Measurements from ENCODE around the gene ORM1.
"Not testable (repeated sequence)": the region's sequence is repeated elsewhere in the genome, so short reads cannot be mapped to it uniquely, and the experiment has no call there.

ORM1 gene

DNA sequence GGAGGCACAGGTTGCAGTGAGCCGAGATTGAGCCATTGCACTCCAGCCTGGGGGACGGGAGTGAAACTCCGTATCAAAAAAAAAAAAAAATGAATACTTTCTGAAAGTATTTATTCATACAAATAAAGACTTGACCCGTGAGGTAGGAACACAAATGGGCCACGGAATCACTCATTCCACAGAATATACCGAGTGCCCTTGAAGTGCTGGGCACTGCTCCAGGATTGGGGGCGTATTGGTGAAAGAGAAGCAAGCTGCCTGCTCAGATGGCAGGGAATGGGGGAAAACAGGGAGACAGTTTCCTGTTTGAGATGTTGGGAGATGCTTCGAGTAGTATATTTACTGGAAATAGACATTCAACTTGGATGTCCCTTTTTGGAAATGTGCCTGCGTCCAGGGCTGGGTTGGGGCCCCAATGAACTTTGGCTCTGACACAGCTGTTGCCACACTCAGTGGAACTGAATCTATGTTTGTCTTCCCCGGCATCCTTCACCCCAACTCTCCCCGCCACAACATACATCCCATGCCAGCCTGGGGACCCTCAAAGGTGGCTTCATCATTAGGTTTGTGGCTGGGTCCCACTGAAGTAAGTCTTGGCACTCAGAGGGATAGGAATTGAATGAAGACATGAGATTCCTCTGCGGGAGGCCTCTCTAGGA lies 609 bp upstream of the ORM1 start:
- in situ Hi-C loops (cut with HindIII; ENCODE audit: low sequenced_read_pairs) = not testable (repeated sequence)

DNA sequence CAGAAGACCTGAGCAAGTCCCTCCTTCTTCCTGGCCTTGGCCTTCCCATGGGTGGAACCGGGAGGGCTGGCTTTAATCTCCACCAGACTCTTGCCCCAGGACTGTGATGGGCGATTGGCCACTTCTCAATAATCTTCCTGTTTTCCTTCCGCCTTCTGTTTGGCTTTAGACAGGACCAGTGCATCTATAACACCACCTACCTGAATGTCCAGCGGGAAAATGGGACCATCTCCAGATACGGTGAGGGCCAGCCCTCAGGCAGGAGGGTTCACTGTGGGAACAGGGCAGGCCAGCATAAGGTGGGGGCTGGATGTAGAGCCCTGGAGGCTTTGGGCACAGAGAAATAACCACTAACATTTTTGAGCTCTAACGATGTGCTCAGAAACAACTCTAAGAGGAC lies 951 bp downstream of the ORM1 start:
- in situ Hi-C loops (cut with HindIII; ENCODE audit: low sequenced_read_pairs) = not testable (repeated sequence)

DNA sequence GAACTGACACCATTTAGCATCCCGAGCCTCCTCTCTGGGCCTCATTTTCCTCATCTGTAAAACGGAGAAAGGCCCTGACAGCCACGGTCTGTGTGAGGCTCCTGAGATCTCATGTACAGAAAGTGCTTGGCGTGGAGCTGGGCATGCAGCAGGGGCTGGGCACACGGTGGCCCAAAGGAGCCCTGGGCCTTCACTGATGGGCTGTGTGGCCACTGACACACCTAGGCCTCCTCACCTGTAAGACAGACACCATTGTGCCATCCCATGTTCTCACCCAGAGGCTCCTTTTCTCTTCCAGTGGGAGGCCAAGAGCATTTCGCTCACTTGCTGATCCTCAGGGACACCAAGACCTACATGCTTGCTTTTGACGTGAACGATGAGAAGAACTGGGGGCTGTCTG lies 1.6 kb downstream of the ORM1 start:
- in situ Hi-C loops (cut with HindIII; ENCODE audit: low sequenced_read_pairs) = no loop called here

DNA sequence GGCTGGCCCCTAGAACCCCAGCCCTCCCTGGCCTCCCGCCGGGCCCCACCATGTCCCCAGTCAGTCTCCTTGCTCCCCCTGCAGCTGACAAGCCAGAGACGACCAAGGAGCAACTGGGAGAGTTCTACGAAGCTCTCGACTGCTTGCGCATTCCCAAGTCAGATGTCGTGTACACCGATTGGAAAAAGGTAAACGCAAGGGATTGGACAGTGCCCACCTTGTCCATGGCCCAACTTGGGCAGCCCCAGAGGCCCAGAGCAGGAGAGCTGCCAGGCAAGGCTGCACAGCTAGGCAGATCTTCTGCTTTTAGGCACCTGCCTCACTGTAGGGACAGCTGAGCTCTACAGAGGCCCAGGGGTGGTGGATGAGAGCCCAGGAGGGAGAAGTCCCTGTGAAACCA lies 2.1 kb downstream of the ORM1 start:
- in situ Hi-C loops (cut with HindIII; ENCODE audit: low sequenced_read_pairs) = not testable (repeated sequence)

DNA sequence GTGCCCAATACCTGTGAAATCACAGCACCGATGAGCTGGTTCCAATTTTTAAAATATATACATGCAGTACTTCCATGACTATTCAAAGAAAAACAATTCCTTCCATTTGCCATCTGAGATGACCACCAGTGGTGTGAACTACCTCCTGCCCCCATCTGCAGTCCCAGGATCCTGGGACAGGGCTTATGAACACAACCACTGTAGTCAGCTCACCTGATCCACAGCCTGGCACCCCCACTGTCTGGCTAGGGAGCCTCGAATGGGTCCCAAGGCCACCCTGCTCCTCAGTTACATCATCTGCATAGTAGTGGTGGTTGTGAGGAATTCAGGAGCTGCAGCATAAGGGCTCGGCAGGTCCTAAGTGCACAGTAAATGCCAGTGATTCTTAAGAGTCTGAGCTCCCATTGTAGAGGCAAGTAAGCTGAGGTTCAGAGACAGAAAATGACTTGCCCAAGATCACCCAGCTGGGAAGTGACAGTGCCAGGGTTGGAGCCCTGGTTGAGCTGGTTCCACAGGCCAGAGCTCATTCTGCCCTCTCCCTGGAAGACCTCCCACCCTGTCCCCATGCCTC lies 2.9 kb downstream of the ORM1 start:
- in situ Hi-C loops (cut with HindIII; ENCODE audit: low sequenced_read_pairs) = not testable (repeated sequence)

DNA sequence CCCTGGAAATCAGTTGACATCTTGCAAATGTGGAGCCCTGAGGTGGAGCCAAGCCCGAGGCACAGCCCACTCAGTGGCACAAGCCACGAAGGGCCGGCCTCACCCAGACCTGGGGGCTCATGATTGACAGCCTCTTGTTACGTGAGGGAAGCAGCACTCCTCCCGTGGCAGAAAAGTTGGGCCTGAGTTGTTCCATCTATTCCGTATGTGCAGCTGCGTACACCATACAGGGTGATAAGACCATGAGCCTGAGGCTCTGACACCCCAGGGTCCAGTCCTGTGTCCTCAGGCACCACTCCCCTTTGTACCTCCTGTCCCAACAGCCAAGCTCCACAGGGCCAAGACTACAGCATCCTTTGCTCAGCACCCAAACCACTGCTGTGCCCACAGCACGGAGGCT lies 4.9 kb downstream of the ORM1 start:
- in situ Hi-C loops (cut with HindIII; ENCODE audit: low sequenced_read_pairs) = no loop called here

DNA sequence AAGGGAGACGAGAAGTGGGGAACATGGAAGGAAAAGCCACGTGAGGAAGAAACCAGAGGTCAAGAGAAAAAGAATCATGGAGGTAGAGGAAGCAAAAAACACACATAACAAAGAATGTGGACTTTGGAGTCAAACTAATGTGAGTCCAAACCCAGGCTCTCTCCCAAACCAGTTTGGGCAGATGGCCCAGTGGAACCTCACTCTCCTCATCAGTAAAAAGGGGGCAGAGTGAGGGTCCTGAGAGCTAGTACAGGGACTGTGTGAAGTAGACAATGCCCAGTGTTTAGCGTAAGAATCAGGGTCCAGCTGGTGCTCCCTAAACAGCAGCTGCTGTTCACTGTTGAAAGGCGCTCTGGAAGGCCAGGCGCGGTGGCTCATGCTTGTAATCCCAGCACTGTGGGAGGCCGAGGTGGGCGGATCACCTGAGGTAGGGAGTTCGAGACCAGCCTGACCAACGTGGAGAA lies 5.5 kb downstream of the ORM1 start:
- in situ Hi-C loops (cut with HindIII; ENCODE audit: low sequenced_read_pairs) = not testable (repeated sequence)

DNA sequence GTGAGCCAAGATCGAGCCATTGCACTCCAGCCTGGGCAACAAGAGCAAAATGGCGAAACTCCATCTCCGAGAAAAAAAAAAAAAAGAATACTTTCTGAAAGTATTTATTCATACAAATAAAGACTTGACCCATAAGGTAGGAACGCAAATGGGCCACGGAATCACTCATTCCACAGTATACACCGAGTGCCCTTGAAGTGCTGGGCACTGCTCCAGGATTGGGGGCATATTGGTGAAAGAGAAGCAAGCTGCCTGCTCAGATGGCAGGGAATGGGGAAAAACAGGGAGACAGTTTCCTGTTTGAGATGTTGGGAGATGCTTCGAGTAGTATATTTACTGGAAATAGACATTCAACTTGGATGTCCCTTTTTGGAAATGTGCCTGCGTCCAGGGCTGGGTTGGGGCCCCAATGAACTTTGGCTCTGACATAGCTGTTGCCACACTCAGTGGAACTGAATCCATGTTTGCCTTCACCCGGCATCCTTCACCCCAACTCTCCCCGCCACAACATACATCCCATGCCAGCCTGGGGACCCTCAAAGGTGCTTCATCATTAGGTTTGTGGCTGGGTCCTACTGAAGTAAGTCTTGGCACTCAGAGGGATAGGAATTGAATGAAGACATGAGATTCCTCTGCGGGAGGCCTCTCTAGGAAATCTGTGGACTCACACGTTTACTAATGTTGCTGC lies 6.2 kb downstream of the ORM1 start:
- in situ Hi-C loops (cut with HindIII; ENCODE audit: low sequenced_read_pairs) = not testable (repeated sequence)

DNA sequence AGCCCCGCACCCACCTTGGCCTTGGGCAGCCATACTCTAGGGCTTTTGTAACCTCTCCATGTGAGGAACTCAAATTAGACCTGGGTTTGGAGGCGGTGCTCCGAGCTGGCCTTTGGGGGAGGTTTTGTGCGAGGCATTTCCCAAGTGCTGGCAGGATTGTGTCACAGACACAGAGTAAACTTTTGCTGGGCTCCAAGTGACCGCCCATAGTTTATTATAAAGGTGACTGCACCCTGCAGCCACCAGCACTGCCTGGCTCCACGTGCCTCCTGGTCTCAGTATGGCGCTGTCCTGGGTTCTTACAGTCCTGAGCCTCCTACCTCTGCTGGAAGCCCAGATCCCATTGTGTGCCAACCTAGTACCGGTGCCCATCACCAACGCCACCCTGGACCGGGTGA lies 6.7 kb downstream of the ORM1 start, which contains the start of gene ORM2:
ORM2 (plus strand) TSS at position 245 of the 398 bp plus-strand sequence; CDS start at position 281, 36 bp downstream.
- in situ Hi-C loops (cut with HindIII; ENCODE audit: low sequenced_read_pairs) = not testable (repeated sequence)

DNA sequence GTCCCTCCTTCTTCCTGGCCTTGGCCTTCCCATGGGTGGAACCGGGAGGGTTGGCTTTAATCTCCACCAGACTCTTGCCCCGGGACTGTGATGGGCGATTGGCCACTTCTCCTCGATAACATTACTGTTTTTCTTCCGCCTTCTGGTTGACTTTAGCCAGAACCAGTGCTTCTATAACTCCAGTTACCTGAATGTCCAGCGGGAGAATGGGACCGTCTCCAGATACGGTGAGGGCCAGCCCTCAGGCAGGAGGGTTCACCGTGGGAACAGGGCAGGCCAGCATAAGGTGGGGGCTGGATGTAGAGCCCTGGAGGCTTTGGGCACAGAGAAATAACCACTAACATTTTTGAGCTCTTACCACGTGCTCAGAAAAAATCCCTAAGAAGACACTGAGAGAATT lies 7.7 kb downstream of the ORM1 start:
- in situ Hi-C loops (cut with HindIII; ENCODE audit: low sequenced_read_pairs) = no loop called here

DNA sequence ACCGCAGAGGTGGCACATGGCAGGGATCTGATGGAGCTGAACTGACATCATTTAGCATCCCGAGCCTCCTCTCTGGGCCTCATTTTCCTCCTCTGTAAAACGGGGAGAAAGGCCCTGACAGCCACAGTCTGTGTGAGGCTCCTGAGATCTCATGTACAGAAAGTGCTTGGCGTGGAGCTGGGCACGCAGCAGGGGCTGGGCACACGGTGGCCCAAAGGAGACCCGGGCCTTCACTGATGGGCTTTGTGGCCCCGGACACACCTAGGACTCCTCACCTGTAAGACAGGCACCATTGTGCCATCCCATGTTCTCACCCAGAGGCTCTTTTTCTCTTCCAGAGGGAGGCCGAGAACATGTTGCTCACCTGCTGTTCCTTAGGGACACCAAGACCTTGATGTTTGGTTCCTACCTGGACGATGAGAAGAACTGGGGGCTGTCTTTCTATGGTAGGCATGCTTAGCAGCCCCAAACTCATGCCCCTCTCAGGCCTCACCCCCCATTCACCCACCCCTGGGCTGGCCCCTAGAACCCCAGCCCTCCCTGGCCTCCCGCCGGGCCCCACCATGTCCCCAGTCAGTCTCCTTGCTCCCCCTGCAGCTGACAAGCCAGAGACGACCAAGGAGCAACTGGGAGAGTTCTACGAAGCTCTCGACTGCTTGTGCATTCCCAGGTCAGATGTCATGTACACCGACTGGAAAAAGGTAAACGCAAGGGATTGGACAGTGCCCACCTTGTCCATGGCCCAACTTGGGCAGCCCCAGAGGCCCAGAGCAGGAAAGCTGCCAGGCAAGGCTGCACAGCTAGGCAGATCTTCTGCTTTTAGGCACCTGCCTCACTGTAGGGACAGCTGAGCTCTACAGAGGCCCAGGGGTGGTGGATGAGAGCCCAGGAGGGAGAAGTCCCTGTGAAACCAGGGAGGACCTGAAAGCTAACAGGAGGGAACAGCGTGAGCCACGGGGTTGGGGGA lies 8.6 kb downstream of the ORM1 start:
- in situ Hi-C loops (cut with HindIII; ENCODE audit: low sequenced_read_pairs) = not testable (repeated sequence)

DNA sequence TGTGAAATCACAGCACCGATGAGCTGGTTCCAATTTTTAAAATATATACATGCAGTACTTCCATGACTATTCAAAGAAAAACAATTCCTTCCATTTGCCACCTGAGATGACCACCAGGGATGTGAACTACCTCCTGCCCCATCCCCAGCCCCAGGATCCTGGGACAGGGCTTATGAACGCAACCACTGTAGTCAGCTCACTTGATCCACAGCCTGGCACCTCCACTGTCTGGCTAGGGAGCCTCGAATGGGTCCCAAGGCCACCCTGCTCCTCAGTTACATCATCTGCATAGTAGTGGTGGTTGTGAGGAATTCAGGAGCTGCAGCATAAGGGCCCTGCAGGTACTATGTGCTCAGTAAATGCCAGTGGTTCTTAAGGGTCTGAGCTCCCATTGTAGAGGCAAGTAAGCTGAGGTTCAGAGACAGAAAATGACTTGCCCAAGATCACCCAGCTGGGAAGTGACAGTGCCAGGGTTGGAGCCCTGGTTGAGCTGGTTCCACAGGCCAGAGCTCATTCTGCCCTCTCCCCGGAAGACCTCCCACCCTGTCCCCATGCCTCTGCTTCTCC lies 9.7 kb downstream of the ORM1 start:
- in situ Hi-C loops (cut with HindIII; ENCODE audit: low sequenced_read_pairs) = not testable (repeated sequence)

DNA sequence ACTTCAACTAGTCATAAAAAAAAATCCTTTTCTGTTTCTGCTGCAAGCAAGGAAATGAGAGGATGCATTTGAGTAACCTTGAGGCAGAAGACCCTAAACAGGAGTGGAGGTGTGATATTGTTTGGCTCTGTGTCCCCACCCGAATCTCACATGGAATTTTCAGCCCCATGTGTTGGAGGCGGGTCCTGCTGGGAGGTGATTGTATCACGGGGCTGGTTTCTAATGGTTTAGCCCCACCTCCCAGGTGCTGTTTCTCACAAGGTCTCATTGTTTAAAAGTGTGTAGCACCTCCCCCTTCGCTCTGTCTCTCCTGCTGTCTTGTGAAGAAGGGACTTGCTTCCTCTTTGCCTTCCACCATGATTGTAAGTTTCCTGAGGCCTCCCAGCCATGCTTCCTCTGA lies 10.8 kb downstream of the ORM1 start:
- in situ Hi-C loops (cut with HindIII; ENCODE audit: low sequenced_read_pairs) = not testable (repeated sequence)

DNA sequence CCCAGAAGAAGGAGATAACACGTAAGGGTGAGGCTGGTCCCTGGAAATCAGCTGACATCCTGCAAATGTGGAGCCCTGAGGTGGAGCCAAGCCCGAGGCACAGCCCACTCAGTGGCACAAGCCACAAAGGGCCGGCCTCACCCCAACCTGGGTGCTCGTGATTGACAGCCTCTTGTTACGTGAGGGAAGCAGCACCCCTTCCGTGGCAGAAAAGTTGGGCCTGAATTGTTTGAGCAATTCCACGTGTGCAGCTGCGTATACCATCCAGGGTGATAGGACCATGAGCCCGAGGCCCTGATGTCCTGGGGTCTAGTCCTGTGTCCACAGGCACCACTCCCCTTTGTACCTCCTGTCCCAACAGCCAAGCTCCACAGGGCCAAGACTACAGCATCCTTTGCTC lies 11.6 kb downstream of the ORM1 start:
- in situ Hi-C loops (cut with HindIII; ENCODE audit: low sequenced_read_pairs) = no loop called here

DNA sequence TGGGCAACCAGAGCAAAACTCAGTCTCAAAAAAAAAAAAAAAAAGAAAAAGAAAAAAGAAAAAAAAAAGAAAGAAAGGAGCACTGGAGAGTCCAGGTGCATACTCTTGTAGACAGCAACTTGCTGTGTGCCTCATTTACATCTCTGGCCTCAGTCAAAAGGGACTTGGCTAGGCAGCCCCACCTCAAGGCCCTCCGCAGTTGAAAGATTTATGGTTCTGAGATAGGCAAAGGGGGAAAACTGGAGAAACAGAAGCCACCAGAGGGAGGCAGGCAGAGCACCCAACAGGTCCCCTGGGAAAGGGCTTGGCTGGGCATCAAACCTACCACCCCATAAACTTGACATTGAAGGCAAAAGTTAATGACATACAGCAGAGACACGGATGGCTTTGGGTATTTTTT lies 12.8 kb downstream of the ORM1 start:
- in situ Hi-C loops (cut with HindIII; ENCODE audit: low sequenced_read_pairs) = no loop called here

DNA sequence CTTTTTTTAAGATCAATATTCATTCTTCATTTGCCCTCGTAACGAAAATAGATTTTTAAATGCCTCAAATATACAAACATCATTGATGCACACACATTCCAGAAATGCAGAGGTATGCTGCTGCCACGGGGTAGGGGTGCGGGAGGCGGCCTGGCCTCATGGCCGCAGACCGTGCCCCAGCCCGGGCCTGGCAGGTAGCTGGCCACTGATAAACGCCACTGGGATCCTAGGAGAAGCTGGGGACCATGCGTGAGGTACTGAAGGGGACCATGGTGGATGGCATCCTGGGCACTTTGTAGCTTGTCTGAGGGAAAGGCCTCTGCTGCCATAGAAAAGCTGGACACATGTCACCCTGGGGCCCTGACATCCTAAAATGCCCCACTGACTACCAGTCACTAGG lies 13.3 kb downstream of the ORM1 start:
- in situ Hi-C loops (cut with HindIII; ENCODE audit: low sequenced_read_pairs) = no loop called here

DNA sequence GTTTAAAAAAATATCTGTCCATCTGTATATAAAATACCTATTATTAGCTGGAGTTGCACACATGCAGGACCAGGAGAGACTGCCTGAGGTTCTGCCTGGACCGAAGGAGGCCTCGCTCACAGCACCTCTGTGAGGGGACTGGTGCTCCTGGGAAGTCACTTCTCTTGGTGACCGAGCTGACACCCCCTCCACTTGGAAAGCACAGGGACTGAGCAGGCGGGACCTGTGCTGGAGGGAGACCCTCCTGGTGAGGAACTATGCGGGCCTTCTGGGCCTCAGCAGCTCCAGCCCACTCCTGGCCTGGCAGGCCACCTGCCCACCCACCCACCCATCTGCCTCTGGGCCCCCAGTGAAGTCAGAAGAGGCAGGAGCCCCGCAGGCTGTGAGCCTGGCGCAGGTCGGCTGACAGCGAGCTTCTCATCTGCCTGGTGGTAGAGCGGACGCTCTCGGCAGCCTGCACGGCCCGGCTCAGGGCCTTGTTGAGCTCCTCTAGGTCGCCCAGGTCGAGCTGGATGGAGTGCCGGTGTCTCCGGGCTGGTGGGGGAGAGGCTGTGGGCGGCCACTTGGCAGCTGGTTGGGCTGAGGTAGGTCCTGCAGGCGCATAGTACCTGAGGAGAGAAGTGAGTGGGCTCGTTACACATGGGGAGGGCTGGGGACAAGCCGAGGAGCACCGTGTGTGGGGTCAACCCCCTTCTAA lies 13.9 kb downstream of the ORM1 start:
- in situ Hi-C loops (cut with HindIII; ENCODE audit: low sequenced_read_pairs) = no loop called here

DNA sequence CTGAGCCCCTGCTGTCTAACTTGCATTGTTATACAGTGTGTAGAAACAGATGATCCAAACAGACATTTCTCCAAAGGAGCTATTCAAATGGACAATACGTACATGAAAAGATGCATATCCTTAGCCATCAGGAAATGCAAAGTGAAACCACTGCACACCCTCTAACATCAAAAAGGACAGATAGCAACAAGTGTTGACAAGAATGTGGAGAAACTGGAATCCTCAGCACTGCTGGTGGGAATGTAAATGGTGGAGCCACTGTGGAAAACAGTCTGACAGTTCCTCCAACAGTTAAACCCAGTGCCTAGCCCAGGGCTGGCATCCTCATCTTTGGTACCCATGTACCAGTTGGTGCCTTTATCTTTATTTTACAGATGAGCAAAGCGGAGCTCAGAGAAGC lies 15.3 kb downstream of the ORM1 start:
- in situ Hi-C loops (cut with HindIII; ENCODE audit: low sequenced_read_pairs) = no loop called here

DNA sequence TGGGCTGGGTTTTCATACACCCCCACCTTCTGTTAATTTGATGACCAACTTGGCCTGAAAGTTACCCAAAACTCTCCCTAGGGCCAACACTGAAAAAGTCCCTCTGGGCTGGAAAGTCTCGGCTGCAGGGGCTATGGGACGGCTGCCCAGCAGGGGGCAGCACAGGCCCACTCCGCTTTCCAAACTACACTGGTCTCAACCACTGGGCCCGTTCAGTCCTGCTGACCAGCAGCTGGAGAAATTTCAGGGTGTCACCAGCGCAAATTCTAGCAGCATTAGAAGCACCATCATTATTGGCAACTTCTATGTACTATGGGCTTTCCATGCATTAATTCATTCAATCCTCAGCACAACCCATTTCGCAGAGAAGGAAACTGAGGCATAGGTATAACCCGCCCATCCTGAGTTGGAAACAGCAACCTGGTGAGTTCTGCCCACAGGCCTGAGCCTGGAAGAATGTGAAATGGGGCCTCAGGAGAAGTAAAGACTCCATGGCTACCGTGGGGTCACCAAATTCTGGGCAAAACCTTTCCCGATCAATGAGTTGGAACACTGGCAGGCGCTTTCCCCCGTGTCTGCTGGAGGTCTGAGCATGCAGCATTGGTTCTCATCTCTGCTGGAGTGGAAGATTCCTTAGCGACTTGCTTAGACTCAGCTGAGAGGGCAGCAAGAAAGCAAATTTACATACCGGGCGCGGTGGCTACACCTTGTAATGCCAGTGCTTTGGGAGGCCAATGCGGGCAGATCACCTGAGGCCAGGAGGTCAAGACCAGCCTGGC lies 16.4 kb downstream of the ORM1 start:
- in situ Hi-C loops (cut with HindIII; ENCODE audit: low sequenced_read_pairs) = no loop called here

Measured in endothelial cell of hepatic sinusoid (primary cell).